ENCODE measurements around the gene OSBPL8. TPM values are rescaled to one million over a fixed set of nuclear protein-coding genes. Genes with fewer than 3 reads are reported as not detected.

The OSBPL8 gene
- total RNA-seq, 4 donors from 2014 or later = 83.6 to 131 (median 97.4) TPM

DNA sequence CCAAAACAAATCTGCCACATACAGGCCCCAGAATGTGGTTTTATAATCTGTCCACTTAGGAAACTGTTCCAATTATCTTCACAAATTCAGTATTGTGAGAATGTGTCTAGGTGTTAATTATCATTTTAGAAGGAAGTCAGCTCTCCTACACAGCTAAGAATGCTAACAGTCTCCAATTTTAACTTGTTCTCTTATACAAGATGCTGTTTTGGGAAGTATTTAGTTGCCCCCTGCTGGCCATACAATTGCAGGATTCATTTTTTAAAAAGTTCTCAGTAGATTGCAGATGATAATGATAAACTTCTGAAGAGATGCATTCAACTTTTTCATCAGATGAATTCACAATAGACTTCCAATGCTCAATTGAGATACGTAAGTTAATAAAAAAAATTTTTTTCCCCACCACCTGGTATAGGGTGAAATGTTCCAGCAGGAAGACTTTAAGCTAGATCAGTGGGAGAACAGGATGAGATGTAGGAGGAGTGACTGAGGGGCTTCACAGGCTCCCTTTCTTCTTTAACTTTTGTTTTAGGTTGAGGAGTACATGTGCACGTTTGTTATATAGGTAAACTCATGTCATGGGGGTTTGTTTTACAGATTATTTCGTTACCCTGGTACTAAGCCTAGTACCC lies 27.3 kb upstream of the OSBPL8 start:
- no peak for TF ChIP-seq CTCF (IDR thresholded peaks at IDR 0.05; ENCODE audit: low read depth)

DNA sequence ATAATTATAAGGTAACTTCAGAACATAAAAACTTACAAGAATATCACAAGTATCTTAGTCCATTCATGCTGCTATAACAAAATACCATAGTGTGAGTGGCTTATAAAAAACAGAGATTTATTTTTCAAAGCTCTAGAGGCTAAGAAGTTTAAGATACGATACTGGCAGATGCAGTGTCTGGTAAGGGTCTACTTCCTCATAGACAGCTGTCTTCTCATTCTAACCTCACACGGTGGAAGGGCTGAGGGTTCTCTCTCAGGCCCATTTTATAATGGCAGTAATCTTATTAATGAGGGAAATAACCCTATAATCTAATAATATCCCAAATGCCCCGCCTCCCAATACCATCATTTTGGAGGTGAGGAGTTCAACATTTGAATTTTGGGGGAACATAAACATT lies 23.7 kb upstream of the OSBPL8 start:
- TF ChIP-seq CTCF (IDR thresholded peaks at IDR 0.05; ENCODE audit: low read depth) = no peak

DNA sequence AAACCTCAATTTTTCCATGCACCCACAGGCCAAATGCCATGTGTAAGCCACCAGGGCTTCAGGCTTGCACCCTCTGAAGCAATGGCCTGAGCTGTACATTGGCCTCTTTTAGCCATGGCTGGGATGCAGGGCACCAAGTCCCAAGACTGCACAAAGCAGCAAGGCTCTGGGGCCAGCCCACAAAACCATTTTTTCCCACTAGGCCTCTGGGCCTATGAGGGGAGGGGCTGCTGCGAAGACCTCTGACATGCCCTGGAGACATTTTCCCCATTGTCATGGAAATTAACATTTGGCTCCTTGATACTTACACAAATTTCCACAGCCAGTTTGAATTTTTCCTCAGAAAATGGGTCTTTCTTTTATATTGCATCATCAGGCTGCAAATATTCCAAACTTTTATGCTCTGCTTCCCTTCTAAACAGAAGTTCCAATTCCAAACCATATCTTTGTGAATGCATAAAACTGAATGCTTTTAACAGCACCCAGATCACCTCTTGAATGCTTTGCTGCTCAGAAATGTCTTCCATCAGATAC lies 14.3 kb upstream of the OSBPL8 start:
- TF ChIP-seq CTCF (IDR thresholded peaks at IDR 0.05; ENCODE audit: low read depth) = no peak

- TF ChIP-seq CTCF (IDR thresholded peaks at IDR 0.05; ENCODE audit: low read depth) = no peak
Measured at GRCh38 chr12:76571256-76571655, 11.7 kb upstream of the OSBPL8 start.

DNA sequence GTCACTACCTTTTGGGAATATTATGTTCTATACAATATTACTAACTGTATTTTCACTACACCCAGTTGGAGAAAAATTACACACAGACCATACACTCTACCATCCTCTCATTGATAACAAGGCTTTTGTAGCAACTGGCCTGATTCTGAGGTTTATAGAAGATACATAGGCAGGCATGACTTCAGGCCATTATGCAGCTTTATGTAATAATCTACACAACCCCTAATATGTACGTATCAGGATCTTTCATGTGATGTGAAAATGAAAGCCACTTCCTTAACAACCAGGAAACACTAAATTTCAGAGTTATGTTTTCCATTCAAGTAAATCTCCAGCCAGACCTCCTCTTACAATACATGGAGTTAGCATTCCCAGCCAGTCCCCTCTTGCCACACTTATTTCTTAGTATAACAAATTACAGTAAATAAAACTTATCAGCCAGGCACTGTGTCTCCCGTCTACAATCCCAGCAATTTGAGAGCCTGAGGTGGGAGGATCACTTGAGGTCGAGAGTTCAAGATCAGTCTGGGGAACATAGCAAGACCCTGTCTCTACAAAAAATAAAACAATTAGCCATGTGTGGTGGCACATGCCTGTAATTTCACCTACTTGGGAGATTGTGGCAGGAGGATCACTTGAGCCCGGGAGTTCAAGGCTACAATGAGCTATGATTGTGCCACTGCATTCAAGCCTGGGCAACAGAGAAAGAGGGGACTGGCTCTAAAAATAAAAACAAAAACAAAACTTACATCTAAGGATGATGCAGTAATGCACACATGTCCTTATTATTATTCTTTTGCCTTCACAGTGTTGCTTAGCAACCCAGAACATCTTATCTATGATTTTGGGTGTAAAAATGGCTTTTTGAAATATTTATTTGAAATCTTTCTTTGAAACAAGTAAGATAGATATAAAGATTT lies 10.4 kb upstream of the OSBPL8 start:
- no peak for TF ChIP-seq CTCF (IDR thresholded peaks at IDR 0.05; ENCODE audit: low read depth)

DNA sequence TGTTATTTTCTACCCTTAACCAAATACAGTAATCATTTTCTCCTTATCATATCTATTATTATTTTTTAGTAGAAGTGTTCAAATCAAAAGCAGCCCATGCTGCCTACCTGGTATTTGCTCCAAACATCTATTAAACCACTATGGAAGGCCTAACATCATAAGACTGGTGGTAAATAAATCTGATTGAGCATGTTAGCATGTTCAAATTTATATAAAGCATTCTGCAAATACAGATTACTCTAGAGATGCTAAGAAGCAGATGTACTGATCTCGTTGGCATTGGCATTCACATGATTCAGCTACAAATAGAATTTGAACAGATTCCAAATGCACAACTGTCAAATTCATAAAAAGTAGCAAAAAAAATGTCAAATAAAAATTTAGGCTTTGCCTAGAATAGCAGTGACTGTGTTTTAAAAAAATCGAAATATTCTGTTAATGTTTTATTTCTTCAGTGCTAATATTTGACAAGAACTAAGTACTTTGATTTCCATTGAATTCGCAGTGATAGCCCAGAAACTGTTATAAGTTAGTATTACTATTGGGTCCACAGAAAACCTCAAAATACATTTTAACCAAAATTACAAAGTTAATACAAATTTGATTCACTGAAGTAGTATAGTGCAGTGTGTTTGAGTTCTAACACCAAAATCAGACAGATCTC lies 9.4 kb upstream of the OSBPL8 start:
- TF ChIP-seq CTCF (IDR thresholded peaks at IDR 0.05; ENCODE audit: low read depth) = no peak

- no peak for TF ChIP-seq CTCF (IDR thresholded peaks at IDR 0.05; ENCODE audit: low read depth)
Measured at GRCh38 chr12:76568130-76568529, 8.6 kb upstream of the OSBPL8 start.

All from subcutaneous adipose tissue (tissue), 4 donors.